GM12874 (cell line): Measurements from ENCODE around the gene ZNF727.

ENCODE experiments used
- TF ChIP-seq, protein P1 (sequence below): IDR thresholded peaks from 2 replicates; pipeline ENCODE4 v1.5.1; 2011; ENCODE audit warnings: low read depth, mild to moderate bottlenecking, control low read depth, low read length, moderate library complexity; ENCODE audit not compliant: insufficient read depth

Gene ZNF727

GRCh38 chr7:64045301-64046040 lies at the start of gene ZNF727:
ZNF727 (plus strand) TSS chr7:64045434; CDS start chr7:64045622, 188 bp downstream.
- TF ChIP-seq, protein P1, sequence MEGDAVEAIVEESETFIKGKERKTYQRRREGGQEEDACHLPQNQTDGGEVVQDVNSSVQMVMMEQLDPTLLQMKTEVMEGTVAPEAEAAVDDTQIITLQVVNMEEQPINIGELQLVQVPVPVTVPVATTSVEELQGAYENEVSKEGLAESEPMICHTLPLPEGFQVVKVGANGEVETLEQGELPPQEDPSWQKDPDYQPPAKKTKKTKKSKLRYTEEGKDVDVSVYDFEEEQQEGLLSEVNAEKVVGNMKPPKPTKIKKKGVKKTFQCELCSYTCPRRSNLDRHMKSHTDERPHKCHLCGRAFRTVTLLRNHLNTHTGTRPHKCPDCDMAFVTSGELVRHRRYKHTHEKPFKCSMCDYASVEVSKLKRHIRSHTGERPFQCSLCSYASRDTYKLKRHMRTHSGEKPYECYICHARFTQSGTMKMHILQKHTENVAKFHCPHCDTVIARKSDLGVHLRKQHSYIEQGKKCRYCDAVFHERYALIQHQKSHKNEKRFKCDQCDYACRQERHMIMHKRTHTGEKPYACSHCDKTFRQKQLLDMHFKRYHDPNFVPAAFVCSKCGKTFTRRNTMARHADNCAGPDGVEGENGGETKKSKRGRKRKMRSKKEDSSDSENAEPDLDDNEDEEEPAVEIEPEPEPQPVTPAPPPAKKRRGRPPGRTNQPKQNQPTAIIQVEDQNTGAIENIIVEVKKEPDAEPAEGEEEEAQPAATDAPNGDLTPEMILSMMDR: no peak

GRCh38 chr7:63998549-63998948 lies 46.7 kb upstream of the ZNF727 start, which contains the start of gene ZNF722:
ZNF722 (plus strand) TSS chr7:63998849; CDS start chr7:63998962, 113 bp downstream.
- TF ChIP-seq, protein P1: no peak

- TF ChIP-seq, protein P1: no peak
Measured at GRCh38 chr7:64035388-64035787, 9.8 kb upstream of the ZNF727 start.

DNA sequence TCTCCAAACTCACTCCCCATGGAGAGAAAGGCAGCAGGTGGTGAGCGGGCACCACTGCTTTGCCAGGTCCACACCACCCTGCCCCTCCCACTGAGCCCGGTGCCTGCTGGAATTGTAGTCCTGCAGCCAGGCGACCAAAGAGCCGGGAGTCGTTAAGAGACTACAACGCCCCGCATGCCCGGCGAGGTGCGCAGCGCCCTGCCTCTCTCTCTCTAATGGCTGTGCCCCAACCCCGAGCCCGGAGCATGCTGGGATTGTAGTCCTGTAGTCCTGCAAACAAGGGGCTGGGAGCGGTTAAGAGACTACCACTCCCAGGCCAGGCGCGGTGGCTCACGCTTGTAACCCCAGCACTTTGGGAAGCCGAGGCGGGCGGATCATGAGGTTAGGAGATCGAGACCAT lies 8.1 kb upstream of the ZNF727 start:
- TF ChIP-seq, protein P1: no peak

GRCh38 chr7:64046041-64046389 lies 781 bp downstream of the ZNF727 start:
- TF ChIP-seq, protein P1: no peak

GRCh38 chr7:64078699-64078994 lies 33.4 kb downstream of the ZNF727 start:
- TF ChIP-seq, protein P1: no peak

GRCh38 chr7:64087501-64087900 lies 42.3 kb downstream of the ZNF727 start:
- TF ChIP-seq, protein P1: no peak
